KMS-11 (cell line): ENCODE data around the gene ZFP36L1.

ENCODE experiments used
- H2AFZ ChIP-seq: fragments of 200-600 bp; sonication (generic); 2 replicates; pipeline ENCODE4 v1.6.1; 2016; ENCODE audit warnings: antibody characterized with exemption, mixed run types, low read depth
- H3K27ac ChIP-seq: fragments of 200-600 bp; sonication (generic); 2 replicates; pipeline ENCODE4 v1.6.1; 2016; ENCODE audit warnings: mild to moderate bottlenecking, mixed run types
- H3K27me3 ChIP-seq: fragments of 200-600 bp; sonication (generic); 2 replicates; pipeline ENCODE4 v1.6.1; 2017; ENCODE audit warnings: mild to moderate bottlenecking, low read depth, mixed run types, moderate library complexity; ENCODE audit not compliant: insufficient read depth
- H3K36me3 ChIP-seq: fragments of 200-600 bp; sonication (generic); 2 replicates; pipeline ENCODE4 v1.6.1; 2017; ENCODE audit warnings: mild to moderate bottlenecking, mixed run types; ENCODE audit not compliant: insufficient read depth
- H3K4me1 ChIP-seq: fragments of 200-600 bp; sonication (generic); 2 replicates; pipeline ENCODE4 v1.6.1; 2016; ENCODE audit warnings: mild to moderate bottlenecking, low read depth, mixed run types; ENCODE audit not compliant: poor library complexity, severe bottlenecking
- H3K4me2 ChIP-seq: fragments of 200-600 bp; sonication (generic); 2 replicates; pipeline ENCODE4 v1.7.0; 2016; ENCODE audit warnings: mild to moderate bottlenecking, mixed run types
- H3K4me3 ChIP-seq: fragments of 200-600 bp; sonication (generic); IDR thresholded peaks from 2 replicates; pipeline ENCODE4 v1.6.1; 2017; ENCODE audit warnings: low read depth, low read length, mixed read lengths; ENCODE audit not compliant: insufficient read depth
- H3K79me2 ChIP-seq: fragments of 200-600 bp; sonication (generic); 2 replicates; pipeline ENCODE4 v1.6.1; 2016; ENCODE audit warnings: low read depth, mixed run types; ENCODE audit not compliant: insufficient read depth
- H3K9ac ChIP-seq: fragments of 200-600 bp; sonication (generic); 2 replicates; pipeline ENCODE4 v1.6.1; 2016; ENCODE audit warnings: mild to moderate bottlenecking, mixed run types
- H4K20me1 ChIP-seq: fragments of 200-600 bp; sonication (generic); 2 replicates; pipeline ENCODE4 v1.6.1; 2016; ENCODE audit warnings: mild to moderate bottlenecking, mixed run types; ENCODE audit not compliant: insufficient read depth
- TF ChIP-seq, protein P1 (sequence below): fragments of 200-600 bp; sonication (generic); conservative IDR thresholded peaks from 2 replicates; pipeline ENCODE4 v1.6.1; 2017; ENCODE audit warnings: low read depth, mild to moderate bottlenecking, antibody characterized with exemption, low read length, moderate library complexity, mixed read lengths

Gene ZFP36L1

DNA sequence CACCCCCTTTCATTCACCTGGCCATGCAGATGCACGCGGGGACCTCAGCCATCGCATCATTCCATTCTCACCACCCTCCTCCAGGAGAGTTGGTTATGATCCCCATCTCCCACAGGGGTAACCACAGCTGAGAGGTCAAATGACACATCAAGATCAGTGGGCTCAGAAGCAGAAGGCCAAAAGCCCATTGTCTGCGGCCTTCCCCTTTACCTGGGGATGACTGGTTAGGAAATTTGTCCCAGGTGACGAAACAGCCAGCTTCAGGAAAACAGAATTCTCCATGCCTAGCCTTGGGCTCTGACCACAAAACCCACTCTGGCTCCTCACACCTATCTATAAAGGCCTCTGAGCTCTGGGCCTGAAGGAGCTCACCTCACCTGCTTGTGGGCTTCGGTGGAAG is 36.1 kb downstream of the ZFP36L1 start:
- TF ChIP-seq, protein P1, sequence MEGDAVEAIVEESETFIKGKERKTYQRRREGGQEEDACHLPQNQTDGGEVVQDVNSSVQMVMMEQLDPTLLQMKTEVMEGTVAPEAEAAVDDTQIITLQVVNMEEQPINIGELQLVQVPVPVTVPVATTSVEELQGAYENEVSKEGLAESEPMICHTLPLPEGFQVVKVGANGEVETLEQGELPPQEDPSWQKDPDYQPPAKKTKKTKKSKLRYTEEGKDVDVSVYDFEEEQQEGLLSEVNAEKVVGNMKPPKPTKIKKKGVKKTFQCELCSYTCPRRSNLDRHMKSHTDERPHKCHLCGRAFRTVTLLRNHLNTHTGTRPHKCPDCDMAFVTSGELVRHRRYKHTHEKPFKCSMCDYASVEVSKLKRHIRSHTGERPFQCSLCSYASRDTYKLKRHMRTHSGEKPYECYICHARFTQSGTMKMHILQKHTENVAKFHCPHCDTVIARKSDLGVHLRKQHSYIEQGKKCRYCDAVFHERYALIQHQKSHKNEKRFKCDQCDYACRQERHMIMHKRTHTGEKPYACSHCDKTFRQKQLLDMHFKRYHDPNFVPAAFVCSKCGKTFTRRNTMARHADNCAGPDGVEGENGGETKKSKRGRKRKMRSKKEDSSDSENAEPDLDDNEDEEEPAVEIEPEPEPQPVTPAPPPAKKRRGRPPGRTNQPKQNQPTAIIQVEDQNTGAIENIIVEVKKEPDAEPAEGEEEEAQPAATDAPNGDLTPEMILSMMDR = no peak
- H3K79me2 ChIP-seq = no peaks in the 10 kb centered on the region
- H3K4me2 ChIP-seq = no peak overlapping the region
- H3K27ac ChIP-seq = no peak overlapping the region
- H2AFZ ChIP-seq = no peak overlapping the region
- H3K27me3 ChIP-seq = no peaks in the 10 kb centered on the region
- H3K4me3 ChIP-seq = no peak overlapping the region
- no peaks in the 10 kb centered on the region for H3K36me3 ChIP-seq
- no peaks in the 10 kb centered on the region for H3K4me1 ChIP-seq
- H4K20me1 ChIP-seq = no peaks in the 10 kb centered on the region
- H3K9ac ChIP-seq = no peak overlapping the region

DNA sequence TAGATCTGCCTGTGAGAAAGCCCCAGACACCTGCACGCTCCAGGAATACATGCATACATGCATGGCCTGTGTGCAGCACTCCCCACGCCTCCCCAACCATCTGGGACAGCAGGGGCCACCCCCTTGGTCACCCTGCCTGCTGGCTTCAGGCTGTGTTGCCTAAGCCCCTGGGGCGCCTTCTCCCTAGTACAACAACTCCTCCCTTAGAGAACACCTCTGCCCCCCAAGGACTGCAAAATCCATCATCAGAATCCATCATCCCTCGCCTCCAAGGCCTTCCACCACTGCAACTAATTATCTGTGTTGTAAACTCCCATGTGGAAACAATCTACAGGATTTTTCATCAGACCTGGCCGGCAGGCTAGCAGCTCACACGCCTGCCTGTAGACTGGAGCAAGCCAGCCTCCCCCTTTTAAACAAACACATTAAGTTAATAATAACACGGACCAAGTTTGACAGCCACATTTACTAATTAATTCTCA is 36.8 kb downstream of the ZFP36L1 start:
- H3K4me3 ChIP-seq = no peak overlapping the region
- no peaks in the 10 kb centered on the region for H3K4me1 ChIP-seq
- H3K4me2 ChIP-seq = no peak overlapping the region

DNA sequence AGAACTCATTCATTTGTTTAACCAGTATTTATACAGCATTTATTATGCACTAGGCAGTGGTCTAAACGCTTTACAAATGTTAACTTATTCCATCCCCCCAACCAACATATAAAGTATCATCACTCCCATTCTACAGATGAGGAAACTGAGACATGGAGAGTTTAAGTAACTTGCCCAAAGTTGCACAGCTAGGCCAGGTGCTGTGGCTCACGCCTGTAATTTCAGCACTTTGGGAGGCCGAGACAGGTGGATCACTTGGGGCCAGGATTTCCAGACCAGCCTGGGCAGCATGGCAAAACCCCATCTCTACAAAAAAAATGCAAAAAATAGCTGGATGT is 37.9 kb downstream of the ZFP36L1 start:
- Histone ChIP-seq H3K9ac (no peak overlapping the region), H3K79me2 (no peaks in the 10 kb centered on the region), H4K20me1 (no peaks in the 10 kb centered on the region), H3K4me1 (no peaks in the 10 kb centered on the region), H2AFZ (no peak overlapping the region), H3K4me3 (no peak overlapping the region), H3K27me3 (no peaks in the 10 kb centered on the region), H3K36me3 (no peaks in the 10 kb centered on the region), H3K4me2 (no peak overlapping the region), H3K27ac (no peak overlapping the region)
- TF ChIP-seq, protein P1 = no peak

More for the DNA sequence above, 36.8 kb downstream of the ZFP36L1 start:
- Histone ChIP-seq H3K79me2 (no peaks in the 10 kb centered on the region), H3K27me3 (no peaks in the 10 kb centered on the region), H3K36me3 (no peaks in the 10 kb centered on the region), H2AFZ (no peak overlapping the region), H3K9ac (no peak overlapping the region), H4K20me1 (no peaks in the 10 kb centered on the region), H3K27ac (no peak overlapping the region)
- TF ChIP-seq, protein P1 = no peak

DNA sequence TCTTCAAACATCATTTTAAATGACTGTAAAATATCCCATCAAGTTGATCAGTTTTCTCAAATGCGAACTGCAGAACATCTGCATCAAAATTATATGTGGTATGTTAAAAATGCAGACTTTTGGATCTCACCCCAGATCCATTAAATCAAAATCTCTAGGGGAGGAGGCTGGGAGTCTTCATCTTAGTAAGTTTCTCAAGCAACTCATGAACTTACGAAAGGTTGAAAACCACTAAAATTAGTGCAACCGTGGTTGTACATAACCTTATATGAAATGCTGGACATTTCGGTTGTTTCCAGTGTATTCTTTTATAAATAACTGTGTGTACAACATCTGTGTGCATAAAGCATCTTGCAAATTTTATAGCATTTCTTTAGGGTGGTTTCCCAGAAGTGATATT is 39.2 kb downstream of the ZFP36L1 start:
- no peak overlapping the region for H3K4me2 ChIP-seq
- no peaks in the 10 kb centered on the region for H3K4me1 ChIP-seq
- H3K27ac ChIP-seq = no peak overlapping the region
- no peak overlapping the region for H3K9ac ChIP-seq
- no peaks in the 10 kb centered on the region for H3K27me3 ChIP-seq
- H3K79me2 ChIP-seq = no peaks in the 10 kb centered on the region
- no peak overlapping the region for H3K4me3 ChIP-seq
- TF ChIP-seq, protein P1 = no peak
- H4K20me1 ChIP-seq = no peaks in the 10 kb centered on the region
- no peaks in the 10 kb centered on the region for H3K36me3 ChIP-seq
- H2AFZ ChIP-seq = no peak overlapping the region
